ENCODE measurements around the gene PRL. TPM values are rescaled to one million over a fixed set of nuclear protein-coding genes. Genes with fewer than 3 reads are reported as not detected.

PRL gene
- total RNA-seq = not detected
- long read RNA-seq, donor 1 = 0 reads
- long read RNA-seq, donor 2 = 0 reads

DNA sequence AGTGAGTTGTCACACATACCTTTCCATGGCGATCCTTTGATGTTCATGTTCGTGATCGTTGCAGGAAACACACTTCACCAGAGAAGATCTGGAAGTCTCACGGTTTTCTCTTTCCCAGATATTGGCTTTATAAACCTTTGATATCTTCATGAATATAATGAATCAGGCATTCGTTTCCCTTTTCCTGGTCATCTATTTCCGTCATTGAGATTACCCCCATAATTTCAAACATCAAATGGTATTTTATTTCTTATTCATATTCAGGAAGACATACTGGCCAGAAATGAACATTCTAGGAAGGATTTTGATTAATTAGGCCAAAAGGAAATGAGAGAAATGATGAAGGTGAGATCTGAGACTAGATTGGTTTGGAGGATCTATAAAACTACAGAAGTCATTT is at the start of gene PRL:
Gene PRL (minus strand): TSS at position 101 of the 400 bp plus-strand sequence. CDS start 54 bp downstream, at position 47.
- intact Hi-C loops (cut with DNase I) = no loop called here
- no peak for DNase-seq (ENCODE audit: low spot score)

DNA sequence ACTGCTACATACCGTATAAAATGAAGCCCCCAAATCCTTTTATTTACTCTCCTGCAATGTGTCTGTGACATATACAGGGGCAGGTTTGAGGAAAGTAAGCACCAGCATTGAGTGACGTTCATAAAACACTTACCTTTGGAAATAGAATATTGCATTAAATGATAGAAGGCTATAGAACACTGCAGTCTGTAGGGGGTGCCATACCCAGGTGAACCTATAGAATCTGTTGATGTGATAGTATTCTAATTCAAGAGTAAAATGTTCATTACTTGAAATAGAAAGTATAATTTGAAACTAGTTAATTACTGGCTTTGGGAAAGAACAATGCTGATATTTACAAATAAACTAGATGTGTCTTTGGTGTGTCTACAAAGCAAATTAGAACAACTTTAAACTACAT is 47.0 kb upstream of the PRL start:
- intact Hi-C loops (cut with DNase I) = no loop called here
- no peak for DNase-seq (ENCODE audit: low spot score)

DNA sequence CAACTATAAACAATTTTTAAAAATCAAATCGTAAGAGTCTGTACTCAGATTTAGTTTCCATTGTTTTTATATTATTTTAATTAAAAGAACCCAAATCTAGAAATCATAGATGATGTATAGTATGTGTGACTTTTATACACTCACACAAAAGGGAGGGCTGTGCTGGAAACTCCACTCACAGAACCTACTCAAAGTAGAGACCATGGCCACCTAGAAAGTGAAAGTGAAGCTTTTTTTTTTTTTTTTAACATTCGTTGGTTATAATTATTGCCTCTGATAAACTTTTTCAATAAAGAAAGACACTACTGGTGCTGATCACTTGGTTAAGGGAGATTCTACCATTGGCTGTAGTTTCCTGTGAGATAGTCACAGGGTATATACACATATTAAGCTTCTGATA is 37.9 kb upstream of the PRL start:
- intact Hi-C loops (cut with DNase I) = no loop called here
- no peak for DNase-seq (ENCODE audit: low spot score)

DNA sequence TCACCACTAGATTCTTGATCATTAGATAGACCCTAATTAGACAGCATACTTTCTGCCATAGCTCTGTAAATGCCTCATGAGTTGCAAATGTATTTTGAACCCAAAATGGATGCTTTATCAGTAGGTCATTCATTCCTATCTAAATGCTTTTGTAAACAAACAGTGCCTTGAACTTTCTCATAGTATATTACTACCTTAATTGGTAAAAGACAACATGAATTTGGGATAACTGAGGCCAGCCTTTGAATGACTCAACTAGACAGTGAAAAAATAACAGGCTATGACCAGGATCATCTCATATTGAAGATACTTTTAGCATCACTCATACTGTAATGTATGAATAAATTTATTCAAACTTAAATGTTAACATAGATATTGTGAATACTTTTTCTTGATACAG is 37.0 kb upstream of the PRL start:
- intact Hi-C loops (cut with DNase I) = no loop called here
- DNase-seq (ENCODE audit: low spot score) = no peak

DNA sequence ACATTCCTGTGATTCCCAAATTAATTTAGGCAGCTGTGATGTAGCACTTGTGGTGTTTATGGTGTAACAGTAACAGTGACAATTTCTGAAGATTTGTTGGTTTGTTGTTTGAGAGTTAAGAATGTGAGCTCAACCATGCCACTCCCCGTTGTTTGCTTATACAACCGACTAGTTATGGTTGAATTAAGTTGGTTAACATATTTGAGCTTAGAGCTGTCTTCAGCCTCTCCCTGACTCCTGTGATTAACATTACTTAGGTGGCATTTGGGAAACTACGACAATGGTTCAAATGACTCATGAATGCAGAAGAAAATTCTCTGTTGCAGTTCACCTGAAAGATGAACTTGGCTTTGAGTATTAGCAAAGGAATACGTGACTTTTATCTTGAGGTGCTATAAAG is 35.9 kb upstream of the PRL start:
- DNase-seq (ENCODE audit: low spot score) = no peak
- intact Hi-C loops (cut with DNase I) = no loop called here

DNA sequence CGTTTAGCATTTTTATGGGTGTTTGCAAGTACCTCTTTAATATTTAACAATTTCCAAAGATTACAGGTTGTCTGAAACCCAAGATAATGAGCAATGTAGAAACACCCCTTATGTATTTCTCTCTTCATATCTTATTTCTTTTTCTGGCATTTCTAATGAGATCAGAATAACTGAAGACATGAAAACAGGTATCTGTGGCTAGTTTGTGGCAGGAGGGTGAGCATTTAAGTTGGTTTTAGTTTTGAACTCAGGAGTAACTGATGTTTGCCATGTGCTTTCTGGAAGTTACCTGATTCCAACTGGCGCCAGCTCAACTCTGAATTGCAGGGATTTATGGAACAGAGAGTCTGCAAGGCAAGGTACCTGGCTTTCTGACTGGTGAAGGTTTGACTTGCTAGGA is 35.4 kb upstream of the PRL start:
- intact Hi-C loops (cut with DNase I) = no loop called here
- DNase-seq (ENCODE audit: low spot score) = no peak

DNA sequence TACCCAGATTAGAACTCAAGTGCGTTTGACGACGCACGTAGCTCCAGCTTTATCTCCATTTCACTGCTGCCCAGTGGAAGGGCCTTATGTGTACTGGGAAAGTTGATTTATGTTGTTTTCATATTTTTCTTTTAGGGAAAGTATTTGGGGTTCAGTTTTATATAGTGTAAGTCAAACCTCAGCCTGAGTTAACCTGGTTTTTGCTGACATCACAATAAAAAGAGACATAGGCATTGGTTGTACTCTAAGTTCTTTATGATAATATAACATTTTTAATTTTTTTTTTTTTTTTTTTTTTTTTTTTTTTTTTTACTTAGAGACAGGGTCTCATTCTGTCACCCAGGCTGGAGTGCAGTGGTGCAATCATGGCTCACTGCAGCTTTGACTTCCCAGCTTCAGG is 34.1 kb upstream of the PRL start:
- DNase-seq (ENCODE audit: low spot score) = no peak
- intact Hi-C loops (cut with DNase I) = no loop called here

DNA sequence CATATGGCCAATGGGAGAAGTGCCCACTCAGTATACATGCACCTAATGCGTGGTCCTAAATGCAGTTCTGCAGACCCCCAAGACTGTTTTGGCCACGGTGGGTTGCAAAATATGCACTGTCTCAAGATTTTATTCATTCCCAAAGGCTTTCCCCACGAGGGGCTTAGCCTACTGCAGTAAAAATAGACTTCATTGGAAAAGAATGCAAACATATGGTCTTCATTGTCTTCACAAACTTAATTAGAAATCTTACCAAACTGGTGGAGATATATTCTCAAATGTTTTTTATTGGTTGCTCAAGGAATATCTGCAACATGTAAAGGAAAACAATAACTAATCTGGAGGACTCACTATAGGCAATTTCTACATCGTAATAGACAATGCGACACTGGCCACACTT is 31.6 kb upstream of the PRL start:
- no peak for DNase-seq (ENCODE audit: low spot score)

DNA sequence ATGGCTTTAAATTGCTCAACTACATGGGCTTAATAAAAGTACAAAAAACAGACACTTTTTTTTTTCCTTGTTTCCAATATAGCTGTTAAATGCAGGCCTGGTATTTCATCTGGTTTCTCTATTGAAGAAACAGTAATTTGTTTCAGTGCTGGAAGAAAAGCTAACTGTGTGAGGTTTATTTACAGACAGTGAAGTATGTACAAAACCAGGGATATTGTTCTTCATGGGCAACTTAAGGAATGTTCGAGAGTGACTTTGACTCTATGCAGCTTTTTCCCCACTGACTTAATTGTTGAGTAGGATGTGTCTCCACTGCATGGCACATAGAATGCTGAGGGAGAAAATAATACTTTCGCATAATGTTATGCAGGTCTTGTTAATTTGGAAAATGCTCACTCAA is 31.0 kb upstream of the PRL start:
- no peak for DNase-seq (ENCODE audit: low spot score)
- intact Hi-C loops (cut with DNase I) = no loop called here

More for the DNA sequence above, 31.6 kb upstream of the PRL start:
- intact Hi-C loops (cut with DNase I) = no loop called here

DNA sequence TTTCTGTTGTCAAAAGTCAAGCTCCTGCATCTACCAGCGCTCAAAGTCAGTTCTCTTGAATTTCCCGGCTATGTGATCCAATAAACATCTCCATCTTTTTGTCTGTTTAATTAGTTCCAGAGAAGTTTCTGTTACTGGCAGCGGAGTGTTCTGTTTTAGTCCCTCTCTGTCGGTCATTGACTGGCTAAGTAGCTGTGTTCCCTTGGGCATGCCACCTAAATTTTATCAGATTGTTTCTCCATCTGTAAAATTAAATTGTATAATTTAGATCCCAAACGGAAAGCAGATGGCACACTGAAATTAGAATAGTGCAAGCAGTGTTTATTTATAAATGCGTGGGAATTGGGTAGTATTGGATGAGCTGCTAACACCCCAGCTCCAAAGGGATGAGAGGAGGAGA is 29.7 kb upstream of the PRL start:
- intact Hi-C loops (cut with DNase I) = no loop called here
- DNase-seq (ENCODE audit: low spot score) = no peak

DNA sequence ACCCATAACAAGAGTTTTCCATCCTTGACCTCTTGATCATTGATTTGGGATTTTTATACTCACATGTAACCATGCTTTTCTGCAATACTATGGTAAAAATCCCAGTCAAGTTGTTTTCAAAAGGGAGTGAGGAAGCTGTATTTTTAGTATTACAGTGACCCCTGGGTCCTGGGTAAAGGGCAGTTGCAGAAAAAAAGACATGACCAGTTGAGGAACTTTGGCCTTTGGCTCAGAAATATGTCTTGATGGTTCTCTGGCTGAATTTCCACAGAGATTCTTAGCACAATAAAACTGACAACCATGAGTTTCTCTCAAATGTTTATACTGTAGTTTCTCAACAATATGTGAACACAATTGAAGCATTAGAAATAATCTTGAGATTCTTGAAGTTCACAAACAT is 28.6 kb upstream of the PRL start:
- intact Hi-C loops (cut with DNase I) = no loop called here
- no peak for DNase-seq (ENCODE audit: low spot score)

DNA sequence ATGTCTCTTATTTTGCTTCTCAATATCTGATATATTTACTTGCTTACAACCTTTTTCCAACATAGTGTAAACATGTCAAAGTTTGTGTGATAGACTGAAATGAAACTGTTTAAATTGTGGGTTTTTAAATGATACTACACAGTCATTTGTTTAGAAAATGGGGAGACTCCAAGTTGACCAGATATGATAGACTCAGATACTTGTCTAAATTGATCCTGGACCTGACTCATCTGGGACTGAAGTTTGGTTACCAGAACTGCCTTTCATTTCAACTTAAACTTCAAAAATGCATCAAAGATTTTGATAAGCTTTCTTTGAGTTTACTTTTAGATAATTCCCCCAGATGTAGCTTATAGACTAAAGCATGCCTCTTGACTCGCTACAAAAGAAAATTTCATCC is 27.0 kb upstream of the PRL start:
- intact Hi-C loops (cut with DNase I) = no loop called here

DNA sequence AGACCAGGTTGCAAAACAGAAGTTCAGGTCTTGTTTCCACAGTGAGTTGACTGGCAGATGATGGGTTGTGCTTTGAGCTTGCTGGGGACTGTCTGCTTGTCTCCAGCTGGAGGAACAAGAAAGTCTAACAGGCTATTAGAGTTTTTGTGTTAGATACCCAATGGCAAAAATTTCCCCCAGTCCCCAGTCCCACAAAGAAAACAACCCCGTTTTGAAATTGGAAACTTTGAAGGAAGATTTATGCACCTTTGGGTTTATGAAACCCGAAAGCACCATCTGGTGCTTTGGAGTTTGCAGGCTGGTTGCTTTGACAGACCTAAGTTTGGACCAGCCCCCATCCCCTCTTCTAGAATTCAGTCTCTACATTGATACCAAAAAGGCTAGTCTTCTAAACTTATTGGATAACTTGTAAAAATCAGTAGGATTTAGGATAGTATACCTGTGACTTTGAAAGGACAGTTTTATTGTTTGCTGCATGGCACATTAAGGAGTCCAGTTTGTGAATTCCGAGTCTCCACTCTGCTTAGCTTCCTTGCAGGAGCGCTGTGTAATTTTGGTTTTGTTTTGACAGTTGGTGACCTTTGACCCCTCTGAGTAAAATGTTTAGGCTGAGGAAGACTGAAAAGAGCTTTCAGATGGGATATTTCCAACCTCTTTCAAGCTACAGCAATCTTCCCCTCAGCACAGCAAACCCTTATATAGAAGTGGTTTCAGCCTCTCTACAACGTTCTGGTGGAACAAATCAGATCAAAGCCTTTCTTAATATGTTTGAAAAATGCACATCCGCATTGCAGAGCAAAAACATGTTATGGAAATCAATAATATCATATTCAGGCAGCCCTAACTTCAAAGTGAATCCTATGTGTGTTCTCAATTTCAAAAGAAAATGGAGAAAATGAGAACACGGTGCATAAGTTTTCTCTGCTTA is 25.5 kb upstream of the PRL start:
- no peak for DNase-seq (ENCODE audit: low spot score)
- intact Hi-C loops (cut with DNase I) = no loop called here

More for the DNA sequence above, 27.0 kb upstream of the PRL start:
- DNase-seq (ENCODE audit: low spot score) = no peak

DNA sequence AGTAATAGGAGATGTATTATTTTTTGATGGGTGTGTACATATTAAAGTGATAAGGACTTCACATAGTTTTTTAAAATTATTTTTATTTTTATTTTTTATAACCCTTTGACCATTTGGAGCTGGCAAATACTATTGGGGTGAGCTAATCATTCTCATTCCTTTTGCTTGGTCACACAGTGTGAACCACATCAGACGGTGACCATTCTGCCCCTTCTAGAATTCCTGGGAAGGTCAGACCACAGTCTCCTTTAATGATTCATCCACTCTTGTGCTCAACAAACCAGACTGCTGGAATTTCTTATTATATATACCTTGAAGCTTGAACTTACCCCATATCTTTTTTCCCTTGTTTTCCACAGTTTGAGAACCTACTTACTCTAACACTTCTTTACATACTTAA is 23.9 kb upstream of the PRL start:
- intact Hi-C loops (cut with DNase I) = no loop called here
- DNase-seq (ENCODE audit: low spot score) = no peak

DNA sequence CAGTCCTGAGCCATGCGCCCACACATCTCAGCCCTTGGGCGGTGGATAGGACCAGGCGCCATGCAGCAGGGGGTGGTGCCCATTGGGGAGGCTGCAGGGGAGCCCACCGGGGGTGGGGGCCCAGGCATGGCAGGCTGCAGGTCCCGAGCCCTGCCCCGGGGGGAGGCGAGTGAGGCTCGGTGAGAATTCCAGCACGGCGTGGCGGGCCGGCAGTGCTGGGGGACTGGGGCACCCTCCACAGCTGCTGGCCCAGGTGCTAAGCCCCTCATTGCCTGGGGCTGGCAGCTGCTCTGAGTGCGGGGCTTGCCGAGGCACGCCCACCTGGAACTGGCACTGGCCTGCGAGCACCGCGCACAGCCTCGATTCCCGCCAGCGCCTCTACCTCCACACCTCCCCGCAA is 21.6 kb upstream of the PRL start:
- DNase-seq (ENCODE audit: low spot score) = no peak
- intact Hi-C loops (cut with DNase I) = no loop called here

DNA sequence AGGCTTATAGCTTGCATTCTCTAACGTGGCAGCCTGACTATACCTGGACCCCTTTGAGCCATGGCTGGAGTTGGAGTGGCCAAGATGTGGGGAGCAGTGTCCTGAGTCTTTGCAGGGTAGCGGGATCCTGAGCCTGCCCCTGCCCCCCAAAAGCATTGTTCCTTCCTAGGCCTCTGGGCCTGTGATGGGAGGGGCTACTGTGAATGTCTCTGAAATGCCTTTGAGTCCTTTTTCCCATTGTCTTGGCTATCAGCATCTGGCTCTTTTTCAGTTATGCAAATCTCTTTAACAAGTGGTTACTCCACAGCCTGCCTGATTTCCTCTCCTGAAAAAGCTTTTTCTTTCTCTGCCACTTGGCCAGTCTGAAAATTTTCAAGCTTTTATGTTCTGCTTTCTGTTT is 17.0 kb upstream of the PRL start:
- intact Hi-C loops (cut with DNase I) = no loop called here
- DNase-seq (ENCODE audit: low spot score) = no peak

DNA sequence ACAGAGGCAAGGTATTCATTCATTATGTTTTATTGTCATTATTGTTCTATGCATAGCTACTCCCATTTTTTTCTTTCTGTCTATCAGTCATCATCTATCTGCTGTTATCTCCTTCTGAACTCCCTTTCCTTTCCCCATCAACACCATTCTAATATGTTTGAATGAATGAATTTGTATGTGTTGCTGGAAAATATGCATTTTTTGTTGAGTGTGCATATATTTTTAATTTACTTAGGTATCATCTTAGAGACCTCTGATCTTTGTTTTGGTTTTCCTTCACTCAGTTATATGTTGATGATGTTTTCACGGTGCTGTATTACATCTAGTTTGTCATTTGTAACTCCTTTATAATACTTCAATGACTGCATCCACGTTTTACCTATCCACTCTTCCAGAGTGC is 12.1 kb upstream of the PRL start:
- DNase-seq (ENCODE audit: low spot score) = no peak
- intact Hi-C loops (cut with DNase I) = no loop called here

DNA sequence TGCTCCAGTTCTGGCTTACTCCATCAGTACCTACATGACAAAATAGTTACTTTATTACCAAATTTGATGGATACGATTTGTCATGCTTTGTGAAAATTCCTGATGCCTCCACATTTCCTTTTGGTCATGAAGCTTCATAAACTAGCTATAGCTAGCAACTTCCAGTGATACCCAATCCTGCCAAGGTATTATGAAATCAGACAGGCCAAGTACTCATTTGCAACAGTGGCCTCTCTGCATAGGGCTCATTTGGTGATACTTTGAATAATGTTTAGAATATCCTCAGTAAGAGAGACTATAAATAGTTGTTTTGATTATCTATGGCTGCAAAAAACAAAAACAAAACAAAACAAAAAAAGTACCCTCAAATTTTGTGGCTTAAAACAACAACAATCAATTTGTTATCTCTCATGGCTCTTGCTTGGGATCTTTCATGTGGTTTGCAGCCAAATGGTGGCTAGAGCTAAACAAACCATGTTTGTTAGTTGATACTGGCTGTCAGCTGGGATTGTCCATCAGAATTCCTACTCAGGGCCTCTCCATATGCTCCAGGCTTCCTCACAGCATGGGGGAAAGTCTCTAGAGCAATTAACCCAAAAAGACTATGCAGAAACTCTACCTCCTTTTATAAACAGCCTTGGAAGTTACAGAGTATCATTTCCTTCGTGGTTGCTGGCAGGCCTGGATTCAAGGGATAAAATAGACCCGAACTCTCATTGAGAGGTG is 10.1 kb upstream of the PRL start:
- DNase-seq (ENCODE audit: low spot score) = no peak
- intact Hi-C loops (cut with DNase I) = no loop called here

DNA sequence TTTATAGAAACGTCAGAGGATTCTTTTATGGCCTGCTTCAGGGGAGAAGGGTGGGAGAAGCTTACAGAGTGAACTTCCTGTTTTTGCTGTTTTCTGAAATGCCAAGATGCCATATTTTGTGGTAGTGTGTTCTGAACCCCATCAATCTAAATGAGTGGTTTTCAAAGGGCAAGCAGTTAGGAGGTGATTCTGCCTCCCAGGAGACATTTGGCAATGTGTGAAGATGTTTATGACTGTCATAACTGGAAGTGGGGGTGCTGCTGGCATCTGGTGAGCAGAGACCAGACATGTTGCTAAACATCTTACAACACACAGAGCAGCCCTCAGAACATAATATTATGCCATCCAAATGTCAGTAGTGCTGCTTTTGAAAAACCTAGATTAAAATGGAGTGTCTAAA is 6.0 kb upstream of the PRL start:
- DNase-seq (ENCODE audit: low spot score) = no peak
- intact Hi-C loops (cut with DNase I) = no loop called here

DNA sequence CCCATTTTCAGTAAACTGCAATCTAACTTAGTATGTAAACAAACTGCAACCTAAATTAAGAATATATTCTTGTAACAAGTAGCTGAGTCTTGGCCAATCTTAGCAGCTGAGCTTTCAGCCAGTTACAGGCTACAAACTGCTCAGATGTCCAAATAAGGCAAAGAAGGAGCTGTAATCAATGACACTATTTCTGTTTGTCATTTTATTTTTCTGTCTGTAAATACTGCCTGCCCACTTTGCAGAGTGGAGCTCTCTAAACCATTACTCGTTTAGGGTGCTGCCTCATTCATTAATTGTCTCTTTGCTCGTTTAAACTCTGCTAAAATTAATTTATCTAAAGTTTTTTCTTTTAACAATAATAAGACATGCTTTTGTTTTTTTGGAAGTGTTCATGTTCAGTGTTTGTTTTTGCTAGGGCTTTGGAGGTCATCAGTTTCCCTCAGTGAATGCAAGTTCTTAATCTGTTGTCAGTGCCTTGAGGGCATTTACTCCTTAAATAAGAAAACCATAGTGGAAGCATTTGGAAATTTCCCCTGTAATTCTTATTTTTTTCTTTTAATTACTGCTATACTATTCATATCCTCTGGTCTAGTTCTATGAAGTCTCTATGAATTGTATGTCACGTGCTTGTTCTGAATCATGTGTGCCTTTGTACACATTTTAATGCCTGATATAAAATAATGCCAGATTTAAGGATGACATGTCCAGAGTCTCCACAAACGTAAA is 3.6 kb upstream of the PRL start:
- intact Hi-C loops (cut with DNase I) = no loop called here

More for the DNA sequence above, 3.6 kb upstream of the PRL start:
- DNase-seq (ENCODE audit: low spot score) = no peak
